Natural killer cell (primary cell): ENCODE data around the gene LRP1B. TPM values are rescaled to one million over a fixed set of nuclear protein-coding genes. Genes with fewer than 3 reads are reported as not detected.

Experiments used
- ATAC-seq, 3 donors: fragments of 150-1000 bp in 2 of 3; fragments of 200-7000 bp in 1 of 3; cut with Tn5 transposase; 1 replicate in 1 of 3; 2 replicates in 2 of 3; pipeline ENCODE4 v1.10.0; 2021; ENCODE audit warnings: mild to moderate bottlenecking in 2 of 3, moderate library complexity in 2 of 3
- DNase-seq, 2 donors: peaks; one replicate each; pipeline versions ENCODE4 v3.0.0 to v3.0.0-alpha.2; 2013 to 2021; ENCODE audit warnings: mixed read lengths in 1 of 2
- H3K27ac ChIP-seq: one replicate; pipeline ENCODE4 v1.5.1; 2013; ENCODE audit warnings: mild to moderate bottlenecking, low read length
- H3K27me3 ChIP-seq: one replicate; pipeline ENCODE4 v1.6.1; 2013; ENCODE audit warnings: low read length; ENCODE audit not compliant: control insufficient read depth, insufficient read depth
- H3K36me3 ChIP-seq: one replicate; pipeline ENCODE4 v1.6.1; 2013; ENCODE audit warnings: low read length; ENCODE audit not compliant: control insufficient read depth, insufficient read depth
- H3K4me1 ChIP-seq: one replicate; pipeline ENCODE4 v1.6.1; 2013; ENCODE audit warnings: low read length; ENCODE audit not compliant: control insufficient read depth, insufficient read depth
- H3K4me3 ChIP-seq: one replicate; pipeline ENCODE4 v1.5.1; 2013; ENCODE audit warnings: low read length
- H3K9me3 ChIP-seq: one replicate; pipeline ENCODE4 v1.6.1; 2013; ENCODE audit warnings: low read length; ENCODE audit not compliant: control insufficient read depth, insufficient read depth
- H3K27ac Mint-ChIP-seq, 2 donors: one replicate each; pipeline ENCODE4 v1.8.0; 2022; ENCODE audit warnings: mild to moderate bottlenecking in 2 of 2, mixed read lengths in 2 of 2, moderate library complexity in 1 of 2
- H3K27me3 Mint-ChIP-seq, 2 donors: one replicate each; pipeline ENCODE4 v1.8.0; 2022; ENCODE audit warnings: low read depth in 2 of 2, mixed read lengths in 2 of 2
- H3K36me3 Mint-ChIP-seq: one replicate; pipeline ENCODE4 v1.8.0; 2022; ENCODE audit warnings: mixed read lengths
- H3K4me1 Mint-ChIP-seq, 2 donors: one replicate each; pipeline ENCODE4 v1.8.0; 2022; ENCODE audit warnings: mixed read lengths in 2 of 2
- H3K4me3 Mint-ChIP-seq: one replicate; pipeline ENCODE4 v1.8.0; 2022; ENCODE audit warnings: mild to moderate bottlenecking, moderate library complexity, mixed read lengths
- H3K9me3 Mint-ChIP-seq, 2 donors: one replicate each; pipeline ENCODE4 v1.8.0; 2022; ENCODE audit warnings: mixed read lengths in 2 of 2
- CTCF ChIP-seq: fragments of 200-600 bp; IDR thresholded peaks from one replicate; pipeline ENCODE4 v1.8.0; 2022; ENCODE audit warnings: antibody characterized with exemption
- WGBS: methylation state at CpG from one replicate; pipeline ENCODE4 v1.1.7; 2013; ENCODE audit warnings: missing lambda C conversion rate; ENCODE audit not compliant: insufficient coverage; 5-methylcytosine and 5-hydroxymethylcytosine counted together
- intact Hi-C: fragments of 100-400 bp; cut with micrococcal nuclease; formaldehyde crosslinking; loops from one replicate; pipeline ENCODE4 v1.14.2; 2022
- total RNA-seq, 4 donors: library from RNA; stranded (reverse); fragments of 120-200 nt in 1 of 4; gene quantifications; one replicate each; pipeline versions ENCODE4 v1.2.3 to v1.2.4, GENCODE V29; 2013 to 2022

The LRP1B gene
- total RNA-seq, 3 donors from 2014 or later (not counting 1 experiment from before 2014, with no cell fraction given) = 0.05 TPM; not detected in 2

DNA sequence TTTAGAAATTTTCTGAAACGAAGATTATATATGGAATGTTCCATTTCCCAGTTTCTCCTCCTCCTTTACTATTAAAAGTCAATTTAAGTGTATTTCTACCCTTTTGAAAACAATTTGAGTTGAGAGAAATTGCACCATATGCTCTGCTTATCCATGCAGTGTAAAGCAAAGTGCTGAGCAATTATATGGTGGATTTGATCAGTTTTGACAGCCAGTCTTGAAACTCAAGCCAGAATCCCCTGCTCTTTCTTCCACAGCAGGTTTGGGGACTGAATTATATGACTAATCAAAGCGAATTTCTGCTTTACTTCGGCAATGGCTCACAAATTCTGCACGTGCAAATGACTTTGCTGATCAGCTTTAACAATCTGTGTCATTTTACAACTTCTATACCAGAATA lies 1183.6 kb downstream of the LRP1B start:
- WGBS = 85% methylated on average over 3 of the region's 4 CpGs

DNA sequence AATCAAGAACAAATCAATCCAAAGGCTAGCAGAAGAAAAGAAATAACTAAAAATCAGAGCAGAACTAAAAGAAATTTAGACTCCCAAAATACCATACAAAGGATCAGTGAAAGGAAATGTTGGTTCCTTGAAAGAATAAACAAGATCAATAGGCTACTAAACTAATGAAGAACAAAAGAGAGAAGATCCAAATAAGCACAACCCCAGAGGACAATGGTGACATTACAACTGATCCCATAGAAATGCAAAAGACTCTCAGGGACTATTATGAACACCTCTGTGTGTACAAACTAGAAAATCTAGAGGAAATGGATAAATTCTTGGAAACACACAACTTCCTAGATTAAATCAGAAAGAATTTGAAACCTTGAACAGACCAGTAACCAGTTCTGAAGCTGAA lies 1186.9 kb downstream of the LRP1B start:
- H3K27me3 ChIP-seq = no peaks in the 10 kb centered on the region
- no peak overlapping the region for H3K27ac ChIP-seq
- no peak overlapping the region for H3K4me3 ChIP-seq
- H3K4me1 ChIP-seq = no peaks in the 10 kb centered on the region
- intact Hi-C loops = no loop called here
- no peak for ATAC-seq
- Mint-ChIP-seq H3K4me3 (no peak overlapping the region), H3K27me3 (no peaks in the 10 kb centered on the region), H3K9me3 (peaks cover 18 to 24% of the 10 kb centered on the region in 2 donors), H3K36me3 (peaks cover 7% of the 10 kb centered on the region), H3K4me1 (no peaks in the 10 kb centered on the region), H3K27ac (no peak overlapping the region)
- H3K9me3 ChIP-seq = no peaks in the 10 kb centered on the region
- H3K36me3 ChIP-seq = no peaks in the 10 kb centered on the region
- DNase-seq = no peak
- no peak for TF ChIP-seq CTCF

More for the DNA sequence above, 1183.6 kb downstream of the LRP1B start:
- H3K9me3 ChIP-seq = peaks cover 2% of the 10 kb centered on the region
- TF ChIP-seq CTCF = no peak
- no peak overlapping the region for H3K4me3 Mint-ChIP-seq
- no peak overlapping the region for H3K27ac ChIP-seq
- no peaks in the 10 kb centered on the region for H3K4me1 ChIP-seq
- no peak overlapping the region for H3K4me3 ChIP-seq
- DNase-seq = no peak
- intact Hi-C loops = no loop called here
- no peaks in the 10 kb centered on the region for H3K36me3 ChIP-seq
- no peaks in the 10 kb centered on the region for H3K36me3 Mint-ChIP-seq
- no peak overlapping the region for H3K27ac Mint-ChIP-seq
- H3K27me3 Mint-ChIP-seq = no peaks in the 10 kb centered on the region
- no peak for ATAC-seq
- H3K27me3 ChIP-seq = no peaks in the 10 kb centered on the region
- peaks cover 16 to 17% of the 10 kb centered on the region in 2 donors for H3K9me3 Mint-ChIP-seq
- H3K4me1 Mint-ChIP-seq = no peaks in the 10 kb centered on the region

GRCh38 chr2:140942284-140942683 lies 1188.5 kb downstream of the LRP1B start:
- WGBS = 100% methylated on average over 2 of the region's 2 CpGs
- no peak for TF ChIP-seq CTCF
- Mint-ChIP-seq H3K4me3 (no peak overlapping the region), H3K4me1 (no peaks in the 10 kb centered on the region), H3K27me3 (no peaks in the 10 kb centered on the region), H3K27ac (no peak overlapping the region), H3K36me3 (peaks cover 7% of the 10 kb centered on the region), H3K9me3 (peaks cover 19 to 29% of the 10 kb centered on the region in 2 donors)
- DNase-seq = no peak
- Histone ChIP-seq H3K27me3 (no peaks in the 10 kb centered on the region), H3K4me1 (no peaks in the 10 kb centered on the region), H3K4me3 (no peak overlapping the region), H3K9me3 (no peaks in the 10 kb centered on the region), H3K27ac (no peak overlapping the region), H3K36me3 (no peaks in the 10 kb centered on the region)
- no peak for ATAC-seq
- intact Hi-C loops = no loop called here

GRCh38 chr2:140929849-140930248 lies 1201.0 kb downstream of the LRP1B start:
- Mint-ChIP-seq H3K9me3 (peaks cover 7 to 10% of the 10 kb centered on the region in 2 donors), H3K27me3 (no peaks in the 10 kb centered on the region)

More at GRCh38 chr2:140929849-140930248, 1201.0 kb downstream of the LRP1B start:
- Mint-ChIP-seq H3K27ac (no peak overlapping the region), H3K4me3 (no peak overlapping the region), H3K36me3 (peaks cover 3% of the 10 kb centered on the region), H3K4me1 (no peaks in the 10 kb centered on the region)
- no peaks in the 10 kb centered on the region for H3K36me3 ChIP-seq
- 93% methylated on average over 5 of the region's 5 CpGs for WGBS
- H3K4me1 ChIP-seq = no peaks in the 10 kb centered on the region
- no peak for TF ChIP-seq CTCF
- DNase-seq (no peak), ATAC-seq (no peak)
- H3K27me3 ChIP-seq = no peaks in the 10 kb centered on the region
- no peak overlapping the region for H3K4me3 ChIP-seq
- intact Hi-C loops = no loop called here
- H3K27ac ChIP-seq = no peak overlapping the region
- H3K9me3 ChIP-seq = no peaks in the 10 kb centered on the region
